Measurements from ENCODE around the gene RRAD. TPM values are rescaled to one million over a fixed set of nuclear protein-coding genes. Genes with fewer than 3 reads are reported as not detected.
A peak's percentile ranks its signal among the peaks of the same experiment; 100 is the strongest.
"Not testable (repeated sequence)": the region's sequence is repeated elsewhere in the genome, so short reads cannot be mapped to it uniquely, and the experiment has no call there.

RRAD gene, protein sequence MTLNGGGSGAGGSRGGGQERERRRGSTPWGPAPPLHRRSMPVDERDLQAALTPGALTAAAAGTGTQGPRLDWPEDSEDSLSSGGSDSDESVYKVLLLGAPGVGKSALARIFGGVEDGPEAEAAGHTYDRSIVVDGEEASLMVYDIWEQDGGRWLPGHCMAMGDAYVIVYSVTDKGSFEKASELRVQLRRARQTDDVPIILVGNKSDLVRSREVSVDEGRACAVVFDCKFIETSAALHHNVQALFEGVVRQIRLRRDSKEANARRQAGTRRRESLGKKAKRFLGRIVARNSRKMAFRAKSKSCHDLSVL
- total RNA-seq (ENCODE audit: unreplicated experiment): not detected
- long read RNA-seq: 0 reads

DNA sequence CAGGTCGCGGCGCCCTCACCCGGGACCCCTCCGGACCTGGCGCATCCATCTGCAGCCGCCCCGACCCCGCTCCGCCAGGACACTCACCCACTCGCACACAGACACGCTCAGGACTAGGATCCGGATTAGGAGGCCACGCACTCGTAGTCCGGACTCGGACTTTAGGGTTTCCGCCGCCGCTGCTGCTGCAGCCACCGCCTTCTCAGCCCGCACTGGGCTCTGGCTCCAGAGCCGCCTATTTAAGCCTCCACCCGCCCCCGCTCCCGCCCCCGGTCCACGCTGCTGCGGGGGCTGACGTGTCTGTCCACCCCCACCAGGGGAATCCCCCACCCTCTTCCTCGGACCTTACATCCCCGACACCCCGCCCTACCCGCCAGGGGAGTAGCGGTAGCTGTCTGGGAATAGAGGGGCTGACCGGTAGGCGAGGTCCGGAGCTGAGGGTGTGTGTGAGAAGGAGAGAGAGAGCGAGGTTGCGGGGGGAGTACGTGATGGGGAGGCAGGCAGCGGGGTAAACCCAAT lies at the start of gene RRAD:
TSS of gene RRAD (minus strand) at position 214 of the 519 bp plus-strand sequence. CDS start 356 bp downstream, outside the sequence.
- TF ChIP-seq, protein P1, sequence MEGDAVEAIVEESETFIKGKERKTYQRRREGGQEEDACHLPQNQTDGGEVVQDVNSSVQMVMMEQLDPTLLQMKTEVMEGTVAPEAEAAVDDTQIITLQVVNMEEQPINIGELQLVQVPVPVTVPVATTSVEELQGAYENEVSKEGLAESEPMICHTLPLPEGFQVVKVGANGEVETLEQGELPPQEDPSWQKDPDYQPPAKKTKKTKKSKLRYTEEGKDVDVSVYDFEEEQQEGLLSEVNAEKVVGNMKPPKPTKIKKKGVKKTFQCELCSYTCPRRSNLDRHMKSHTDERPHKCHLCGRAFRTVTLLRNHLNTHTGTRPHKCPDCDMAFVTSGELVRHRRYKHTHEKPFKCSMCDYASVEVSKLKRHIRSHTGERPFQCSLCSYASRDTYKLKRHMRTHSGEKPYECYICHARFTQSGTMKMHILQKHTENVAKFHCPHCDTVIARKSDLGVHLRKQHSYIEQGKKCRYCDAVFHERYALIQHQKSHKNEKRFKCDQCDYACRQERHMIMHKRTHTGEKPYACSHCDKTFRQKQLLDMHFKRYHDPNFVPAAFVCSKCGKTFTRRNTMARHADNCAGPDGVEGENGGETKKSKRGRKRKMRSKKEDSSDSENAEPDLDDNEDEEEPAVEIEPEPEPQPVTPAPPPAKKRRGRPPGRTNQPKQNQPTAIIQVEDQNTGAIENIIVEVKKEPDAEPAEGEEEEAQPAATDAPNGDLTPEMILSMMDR (IDR thresholded peaks at IDR 0.05; ENCODE audit: unreplicated experiment): no peak
- H3K27me3 Mint-ChIP-seq (ENCODE audit: unreplicated experiment): peaks cover 20% of the 10 kb centered on the region
- no peak within 1 kb of the TSS for H3K4me3 Mint-ChIP-seq (ENCODE audit: unreplicated experiment)
- H3K36me3 Mint-ChIP-seq (ENCODE audit: low read depth, unreplicated experiment): no peaks in the 10 kb centered on the region
- H3K4me1 Mint-ChIP-seq (ENCODE audit: unreplicated experiment): no peaks in the 10 kb centered on the region
- no peaks in the 10 kb centered on the region for H3K9me3 Mint-ChIP-seq (ENCODE audit: unreplicated experiment)
- no peak within 1 kb of the TSS for H3K27ac Mint-ChIP-seq (ENCODE audit: unreplicated experiment)
- DNase-seq (ENCODE audit: low spot score): no peak

DNA sequence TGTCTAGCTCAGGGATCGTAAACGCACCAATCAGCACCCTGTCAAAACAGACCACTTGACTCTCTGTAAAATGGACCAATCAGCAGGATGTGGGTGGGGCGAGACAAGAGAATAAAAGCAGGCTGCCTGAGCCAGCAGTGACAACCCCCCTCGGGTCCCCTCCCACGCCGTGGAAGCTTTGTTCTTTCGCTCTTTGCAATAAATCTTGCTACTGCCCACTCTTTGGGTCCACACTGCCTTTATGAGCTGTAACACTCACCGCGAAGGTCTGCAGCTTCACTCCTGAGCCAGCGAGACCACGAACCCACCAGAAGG lies 49.6 kb upstream of the RRAD start:
- not testable (repeated sequence) for H3K4me3 Mint-ChIP-seq (ENCODE audit: unreplicated experiment); DNase-seq (ENCODE audit: low spot score); H3K9me3 Mint-ChIP-seq (ENCODE audit: unreplicated experiment); H3K4me1 Mint-ChIP-seq (ENCODE audit: unreplicated experiment); H3K36me3 Mint-ChIP-seq (ENCODE audit: low read depth, unreplicated experiment); H3K27me3 Mint-ChIP-seq (ENCODE audit: unreplicated experiment)
- peak overlapping the region; percentile 48 for H3K27ac Mint-ChIP-seq (ENCODE audit: unreplicated experiment)

DNA sequence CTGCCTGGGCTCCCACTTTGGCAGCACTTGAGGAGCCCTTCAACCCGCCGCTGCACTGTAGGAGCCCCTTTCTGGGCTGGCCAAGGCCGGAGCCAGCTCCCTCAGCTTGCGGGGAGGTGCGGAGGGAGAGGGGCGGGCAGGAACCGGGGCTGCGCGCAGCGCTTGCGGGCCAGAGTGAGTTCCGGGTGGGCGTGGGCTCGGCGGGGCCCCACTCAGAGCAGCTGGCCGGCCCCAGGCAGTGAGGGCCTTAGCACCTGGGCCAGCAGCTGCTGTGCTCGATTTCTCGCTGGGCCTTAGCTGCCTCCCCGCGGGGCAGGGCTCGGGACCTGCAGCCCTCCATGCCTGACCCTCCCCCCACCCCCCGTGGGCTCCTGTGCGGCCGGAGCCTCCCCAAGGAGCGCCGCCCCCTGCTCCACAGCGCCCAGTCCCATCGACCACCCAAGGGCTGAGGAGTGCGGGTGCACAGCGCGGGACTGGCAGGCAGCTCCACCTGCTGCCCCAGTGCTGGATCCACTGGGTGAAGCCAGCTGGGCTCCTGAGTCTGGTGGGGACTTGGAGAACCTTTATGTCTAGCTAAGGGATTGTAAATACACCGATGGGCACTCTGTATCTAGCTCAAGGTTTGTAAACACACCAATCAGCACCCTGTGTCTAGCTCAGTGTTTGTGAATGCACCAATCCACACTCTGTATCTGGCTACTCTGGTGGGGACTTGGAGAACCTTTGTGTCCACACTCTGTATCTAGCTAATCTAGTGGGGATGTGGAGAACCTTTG lies 49.0 kb upstream of the RRAD start:
- H3K4me3 Mint-ChIP-seq (ENCODE audit: unreplicated experiment); DNase-seq (ENCODE audit: low spot score); H3K36me3 Mint-ChIP-seq (ENCODE audit: low read depth, unreplicated experiment); H3K4me1 Mint-ChIP-seq (ENCODE audit: unreplicated experiment); H3K9me3 Mint-ChIP-seq (ENCODE audit: unreplicated experiment); H3K27ac Mint-ChIP-seq (ENCODE audit: unreplicated experiment); H3K27me3 Mint-ChIP-seq (ENCODE audit: unreplicated experiment): not testable (repeated sequence)

DNA sequence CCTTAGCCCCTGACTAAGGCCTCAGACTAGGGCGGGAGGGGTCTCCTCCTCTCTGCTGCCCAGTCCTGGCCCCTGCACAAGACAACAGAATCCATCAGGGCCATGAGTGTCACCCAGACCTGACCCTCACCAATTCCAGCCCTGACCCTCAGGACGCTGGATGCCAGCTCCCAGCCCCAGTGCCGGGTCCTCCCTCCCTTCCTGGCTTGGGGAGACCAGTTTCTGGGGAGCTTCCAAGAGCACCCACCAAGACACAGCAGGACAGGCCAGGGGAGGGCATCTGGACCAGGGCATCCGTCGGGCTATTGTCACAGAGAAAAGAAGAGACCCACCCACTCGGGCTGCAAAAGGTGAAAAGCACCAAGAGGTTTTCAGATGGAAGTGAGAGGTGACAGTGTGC lies 48.4 kb upstream of the RRAD start:
- Mint-ChIP-seq H3K36me3 (ENCODE audit: low read depth, unreplicated experiment) (no peaks in the 10 kb centered on the region), H3K9me3 (ENCODE audit: unreplicated experiment) (no peaks in the 10 kb centered on the region), H3K4me1 (ENCODE audit: unreplicated experiment) (peaks cover 8% of the 10 kb centered on the region), H3K27me3 (ENCODE audit: unreplicated experiment) (peaks cover 6% of the 10 kb centered on the region), H3K4me3 (ENCODE audit: unreplicated experiment) (no peak overlapping the region), H3K27ac (ENCODE audit: unreplicated experiment) (no peak overlapping the region)
- TF ChIP-seq, protein P1 (IDR thresholded peaks at IDR 0.05; ENCODE audit: unreplicated experiment): no peak
- DNase-seq (ENCODE audit: low spot score): no peak

DNA sequence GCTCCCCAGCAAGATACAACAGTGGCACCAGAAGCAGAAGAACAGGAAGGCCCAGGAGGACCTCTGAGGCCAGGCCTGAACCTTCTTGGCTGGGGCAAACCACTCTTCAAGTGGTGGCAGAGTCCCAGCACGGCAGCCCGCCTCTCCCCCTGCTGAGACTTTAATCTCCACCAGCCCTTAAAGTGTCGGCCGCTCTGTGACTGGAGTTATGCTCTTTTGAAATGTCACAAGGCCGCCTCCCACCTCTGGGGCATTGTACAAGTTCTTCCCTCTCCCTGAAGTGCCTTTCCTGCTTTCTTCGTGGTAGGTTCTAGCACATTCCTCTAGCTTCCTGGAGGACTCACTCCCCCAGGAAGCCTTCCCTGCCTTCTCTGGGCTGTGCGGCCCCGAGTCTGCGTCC lies 47.6 kb upstream of the RRAD start:
- TF ChIP-seq, protein P1 (IDR thresholded peaks at IDR 0.05; ENCODE audit: unreplicated experiment): no peak
- DNase-seq (ENCODE audit: low spot score): no peak
- Mint-ChIP-seq H3K27ac (ENCODE audit: unreplicated experiment) (no peak overlapping the region), H3K9me3 (ENCODE audit: unreplicated experiment) (no peaks in the 10 kb centered on the region), H3K4me1 (ENCODE audit: unreplicated experiment) (peaks cover 8% of the 10 kb centered on the region), H3K27me3 (ENCODE audit: unreplicated experiment) (peaks cover 7% of the 10 kb centered on the region), H3K4me3 (ENCODE audit: unreplicated experiment) (no peak overlapping the region), H3K36me3 (ENCODE audit: low read depth, unreplicated experiment) (peaks cover under 1% of the 10 kb centered on the region)
